GM12873 (cell line): Measurements from ENCODE around the gene RAB5A.

Experiments used
- CTCF ChIP-seq: IDR thresholded peaks from 2 replicates; pipeline ENCODE4 v1.5.1; 2012; ENCODE audit warnings: low read depth, mild to moderate bottlenecking, moderate library complexity, low read length, control low read depth; ENCODE audit not compliant: insufficient read depth; ENCODE audit errors: missing control alignments

RAB5A gene

GRCh38 chr3:19911452-19911851 lies 35.4 kb upstream of the RAB5A start:
- TF ChIP-seq CTCF: no peak

DNA sequence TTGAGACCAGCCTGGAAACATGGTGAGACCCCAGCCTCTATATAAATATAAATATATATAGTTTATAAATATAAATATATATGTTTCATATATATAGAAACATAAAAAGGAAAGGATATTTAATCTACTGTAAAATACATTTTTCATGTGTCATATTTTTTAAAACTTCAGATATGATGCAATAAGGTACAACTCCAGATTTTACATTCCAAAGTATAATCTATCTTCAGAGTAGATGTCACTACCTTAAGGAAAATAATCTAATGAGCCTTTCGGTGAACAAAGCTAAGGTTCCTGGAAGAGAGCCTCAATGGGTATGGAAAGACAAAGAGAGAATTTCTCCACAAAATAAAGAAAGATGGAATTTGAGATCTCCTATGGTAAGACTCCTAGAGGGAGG lies 29.7 kb upstream of the RAB5A start:
- no peak for TF ChIP-seq CTCF

DNA sequence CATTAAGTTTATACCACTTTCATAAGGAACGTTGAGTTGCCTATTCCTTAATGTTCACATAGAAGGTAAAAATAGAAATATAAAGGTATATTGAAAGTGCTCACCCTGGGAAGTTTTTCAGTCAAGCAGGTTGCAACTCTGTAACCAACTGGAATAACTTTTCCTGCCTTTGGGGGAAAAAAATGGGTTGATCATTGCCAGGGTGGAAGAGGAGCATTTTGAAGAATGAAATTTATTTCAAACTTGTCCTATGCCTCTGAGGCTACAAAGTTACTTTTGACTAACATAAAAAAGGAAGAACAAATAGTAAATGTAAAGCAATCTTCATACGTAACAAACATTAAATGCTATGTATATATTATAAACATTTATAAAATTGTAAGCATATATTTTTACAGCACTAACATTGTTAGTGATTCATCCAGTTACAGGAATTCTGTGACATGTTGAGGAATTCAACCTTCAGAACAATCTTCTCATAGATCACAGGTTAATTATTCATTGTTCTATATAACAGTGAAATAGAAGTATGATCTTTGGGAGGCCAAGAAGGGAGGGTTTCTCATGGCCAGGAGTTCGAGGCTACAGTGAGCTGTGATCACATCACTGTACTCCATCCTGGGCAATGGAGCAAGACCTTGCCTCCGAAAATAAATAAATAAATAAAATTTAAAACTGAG lies 26.4 kb upstream of the RAB5A start:
- TF ChIP-seq CTCF: no peak

GRCh38 chr3:19931180-19931692 lies 15.7 kb upstream of the RAB5A start:
- no peak for TF ChIP-seq CTCF

- TF ChIP-seq CTCF: no peak
Observed at GRCh38 chr3:19931767-19932188, 15.1 kb upstream of the RAB5A start.

- no peak for TF ChIP-seq CTCF
Observed at GRCh38 chr3:19932422-19932821, 14.5 kb upstream of the RAB5A start.

DNA sequence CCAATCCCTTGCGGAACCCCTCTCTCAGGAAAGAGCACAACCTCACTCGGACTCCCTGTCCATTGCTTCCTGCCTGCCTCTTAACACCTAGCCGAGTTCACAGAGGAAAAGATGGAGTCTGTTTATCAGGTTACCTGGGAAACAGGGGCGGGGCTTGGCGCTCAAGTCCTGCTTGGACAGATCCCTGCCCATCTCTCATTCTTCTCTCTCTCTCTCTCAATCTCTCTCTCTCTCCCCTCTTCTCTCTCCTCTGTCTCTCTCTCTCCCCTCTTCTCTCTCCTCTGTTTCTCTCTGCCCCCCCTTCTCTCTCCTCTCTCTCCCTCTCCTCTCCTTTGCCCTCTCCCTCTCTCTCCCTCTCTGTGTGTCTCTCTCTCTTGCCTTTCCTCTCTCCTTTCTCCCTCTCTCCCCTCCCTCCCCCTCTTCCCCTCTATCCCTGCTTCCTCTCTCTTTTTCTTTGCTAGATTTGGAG lies 12.8 kb upstream of the RAB5A start, which contains the start of gene EFHB:
Gene EFHB (minus strand): TSS at position 120 of the 469 bp plus-strand sequence. CDS start 199 bp downstream, outside the sequence.
- TF ChIP-seq CTCF: no peak
